ENCODE data around the gene ATXN7L2. TPM values are rescaled to one million over a fixed set of nuclear protein-coding genes. Genes with fewer than 3 reads are reported as not detected.
"Not testable (repeated sequence)": the region's sequence is repeated elsewhere in the genome, so short reads cannot be mapped to it uniquely, and the experiment has no call there.

ATXN7L2 gene
- total RNA-seq, 1 donor from 2014 or later, result 15.6 TPM

GRCh38 chr1:109472779-109473178 is 10.9 kb upstream of the ATXN7L2 start:
- no peak for TF ChIP-seq CTCF (conservative IDR thresholded peaks at IDR 0.05)
- H3K4me1 Mint-ChIP-seq, result no peaks in the 10 kb centered on the region
- H3K36me3 Mint-ChIP-seq (ENCODE audit: low read depth), result no peaks in the 10 kb centered on the region
- no peak overlapping the region for H3K4me3 Mint-ChIP-seq
- peaks cover 96% of the 10 kb centered on the region for H3K27me3 Mint-ChIP-seq (ENCODE audit: low read depth)
- no peak overlapping the region for H3K27ac Mint-ChIP-seq (ENCODE audit: unreplicated experiment)
- no peaks in the 10 kb centered on the region for H3K9me3 Mint-ChIP-seq
- DNase-seq (ENCODE audit: low read depth, low spot score), result no peak

DNA sequence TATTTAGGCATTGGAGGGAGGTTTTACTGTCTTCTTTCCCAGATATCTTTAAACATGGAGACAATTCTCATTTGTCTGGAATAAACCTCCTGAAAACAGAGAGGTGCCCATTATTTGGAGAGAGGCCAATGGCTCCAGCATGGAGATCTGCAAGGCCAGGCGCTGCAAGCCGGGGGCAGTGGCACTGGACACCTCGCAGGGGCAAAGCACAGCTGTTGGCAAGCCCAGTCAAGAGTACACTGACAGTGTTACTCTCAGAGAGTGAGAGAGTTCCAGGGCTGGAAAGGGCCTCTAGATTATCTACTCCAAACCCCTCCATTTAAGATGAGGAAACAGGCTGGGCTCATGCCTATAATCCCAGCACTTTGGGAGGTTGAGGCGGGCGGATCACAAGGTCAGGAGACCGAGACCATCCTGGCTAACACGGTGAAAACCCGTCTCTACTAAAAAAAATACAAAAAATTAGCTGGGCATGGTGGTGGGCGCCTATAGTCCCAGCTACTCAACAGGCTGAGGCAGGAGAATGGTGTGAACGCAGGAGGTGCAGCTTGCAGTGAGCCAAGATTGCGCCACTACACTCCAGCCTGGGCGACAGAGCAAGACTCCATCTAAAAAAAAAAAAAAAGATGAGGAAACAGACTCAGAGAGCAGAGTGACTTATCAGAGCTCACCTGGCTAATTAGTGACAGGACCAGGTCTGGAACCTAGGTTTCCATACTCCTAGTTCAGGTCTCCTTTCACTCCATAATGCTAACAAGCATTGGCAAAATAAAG is 10.2 kb upstream of the ATXN7L2 start:
- peaks cover 95% of the 10 kb centered on the region for H3K27me3 Mint-ChIP-seq (ENCODE audit: low read depth)
- H3K4me1 Mint-ChIP-seq; H3K4me3 Mint-ChIP-seq; H3K9me3 Mint-ChIP-seq; DNase-seq (ENCODE audit: low read depth, low spot score); H3K36me3 Mint-ChIP-seq (ENCODE audit: low read depth); H3K27ac Mint-ChIP-seq (ENCODE audit: unreplicated experiment): not testable (repeated sequence)

GRCh38 chr1:109474697-109475096 is 9.0 kb upstream of the ATXN7L2 start:
- Mint-ChIP-seq H3K36me3 (ENCODE audit: low read depth) (no peaks in the 10 kb centered on the region), H3K27me3 (ENCODE audit: low read depth) (peaks cover 93% of the 10 kb centered on the region), H3K4me1 (no peaks in the 10 kb centered on the region), H3K9me3 (no peaks in the 10 kb centered on the region), H3K27ac (ENCODE audit: unreplicated experiment) (no peak overlapping the region), H3K4me3 (no peak overlapping the region)
- DNase-seq (ENCODE audit: low read depth, low spot score), result no peak
- no peak for TF ChIP-seq CTCF (conservative IDR thresholded peaks at IDR 0.05)

GRCh38 chr1:109475261-109475660 is 8.4 kb upstream of the ATXN7L2 start:
- Mint-ChIP-seq H3K4me3 (no peak overlapping the region), H3K36me3 (ENCODE audit: low read depth) (no peaks in the 10 kb centered on the region), H3K4me1 (no peaks in the 10 kb centered on the region), H3K27ac (ENCODE audit: unreplicated experiment) (no peak overlapping the region), H3K9me3 (no peaks in the 10 kb centered on the region), H3K27me3 (ENCODE audit: low read depth) (peaks cover 93% of the 10 kb centered on the region)
- no peak for TF ChIP-seq CTCF (conservative IDR thresholded peaks at IDR 0.05)
- no peak for DNase-seq (ENCODE audit: low read depth, low spot score)

GRCh38 chr1:109476825-109477224 is 6.9 kb upstream of the ATXN7L2 start:
- Mint-ChIP-seq H3K9me3 (no peaks in the 10 kb centered on the region), H3K4me1 (no peaks in the 10 kb centered on the region), H3K36me3 (ENCODE audit: low read depth) (no peaks in the 10 kb centered on the region), H3K27ac (ENCODE audit: unreplicated experiment) (no peak overlapping the region), H3K27me3 (ENCODE audit: low read depth) (peaks cover 91% of the 10 kb centered on the region), H3K4me3 (no peak overlapping the region)
- no peak for TF ChIP-seq CTCF (conservative IDR thresholded peaks at IDR 0.05)
- DNase-seq (ENCODE audit: low read depth, low spot score), result no peak

GRCh38 chr1:109477821-109478220 is 5.9 kb upstream of the ATXN7L2 start:
- peaks cover 90% of the 10 kb centered on the region for H3K27me3 Mint-ChIP-seq (ENCODE audit: low read depth)
- no peak overlapping the region for H3K27ac Mint-ChIP-seq (ENCODE audit: unreplicated experiment)

More at GRCh38 chr1:109477821-109478220, 5.9 kb upstream of the ATXN7L2 start:
- H3K4me3 Mint-ChIP-seq, result no peak overlapping the region
- no peak for TF ChIP-seq CTCF (conservative IDR thresholded peaks at IDR 0.05)
- DNase-seq (ENCODE audit: low read depth, low spot score), result no peak
- H3K9me3 Mint-ChIP-seq, result no peaks in the 10 kb centered on the region
- H3K4me1 Mint-ChIP-seq, result peaks cover 2% of the 10 kb centered on the region
- H3K36me3 Mint-ChIP-seq (ENCODE audit: low read depth), result no peaks in the 10 kb centered on the region

All from neural crest cell (in vitro differentiated cells).